Measurements from ENCODE around the gene CXCL10.

CXCL10 gene

GRCh38 chr4:76066546-76066945, 43.2 kb upstream of the CXCL10 start:
- Histone ChIP-seq H3K36me3 (replicated peaks; ENCODE audit: insufficient read depth, low read length) (no peaks in the 10 kb centered on the region), H3K27me3 (replicated peaks; ENCODE audit: insufficient read depth, low read length) (no peaks in the 10 kb centered on the region)

DNA sequence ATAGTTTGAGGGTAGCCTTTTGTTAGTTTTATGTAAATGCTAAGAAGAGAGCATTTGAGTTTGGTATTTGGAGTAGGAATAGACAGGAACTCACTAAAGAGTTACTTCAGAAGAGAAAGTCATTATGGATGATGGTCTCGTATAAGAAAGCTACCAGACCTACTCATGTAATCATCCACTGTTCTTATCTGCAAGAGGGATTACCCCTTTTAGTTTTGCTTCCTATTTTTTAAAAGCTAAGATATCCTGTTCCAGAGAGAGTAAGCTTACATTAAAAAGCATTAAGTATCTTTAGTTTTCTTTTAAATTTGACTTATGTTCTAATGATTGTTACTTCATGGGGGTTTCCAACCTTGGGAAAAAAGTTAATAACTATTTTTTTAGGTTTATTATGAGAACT, 38.7 kb upstream of the CXCL10 start:
- no peak overlapping the region for H3K4me2 ChIP-seq (ENCODE audit: low read depth, low read length)
- no peaks in the 10 kb centered on the region for H3K4me1 ChIP-seq (ENCODE audit: low read length)
- no peak for DNase-seq
- no peaks in the 10 kb centered on the region for H3K27me3 ChIP-seq (replicated peaks; ENCODE audit: insufficient read depth, low read length)
- no peaks in the 10 kb centered on the region for H3K9me3 ChIP-seq (replicated peaks; ENCODE audit: insufficient read depth, low read length)
- no peaks in the 10 kb centered on the region for H3K79me2 ChIP-seq (ENCODE audit: low read length)
- H3K27ac ChIP-seq (ENCODE audit: low read length), result no peak overlapping the region
- no peaks in the 10 kb centered on the region for H3K36me3 ChIP-seq (replicated peaks; ENCODE audit: insufficient read depth, low read length)
- no peak overlapping the region for H3K9ac ChIP-seq (ENCODE audit: low read length)
- H3K9me2 ChIP-seq (replicated peaks; ENCODE audit: insufficient read depth, low read length), result no peaks in the 10 kb centered on the region
- TF ChIP-seq, protein P1, sequence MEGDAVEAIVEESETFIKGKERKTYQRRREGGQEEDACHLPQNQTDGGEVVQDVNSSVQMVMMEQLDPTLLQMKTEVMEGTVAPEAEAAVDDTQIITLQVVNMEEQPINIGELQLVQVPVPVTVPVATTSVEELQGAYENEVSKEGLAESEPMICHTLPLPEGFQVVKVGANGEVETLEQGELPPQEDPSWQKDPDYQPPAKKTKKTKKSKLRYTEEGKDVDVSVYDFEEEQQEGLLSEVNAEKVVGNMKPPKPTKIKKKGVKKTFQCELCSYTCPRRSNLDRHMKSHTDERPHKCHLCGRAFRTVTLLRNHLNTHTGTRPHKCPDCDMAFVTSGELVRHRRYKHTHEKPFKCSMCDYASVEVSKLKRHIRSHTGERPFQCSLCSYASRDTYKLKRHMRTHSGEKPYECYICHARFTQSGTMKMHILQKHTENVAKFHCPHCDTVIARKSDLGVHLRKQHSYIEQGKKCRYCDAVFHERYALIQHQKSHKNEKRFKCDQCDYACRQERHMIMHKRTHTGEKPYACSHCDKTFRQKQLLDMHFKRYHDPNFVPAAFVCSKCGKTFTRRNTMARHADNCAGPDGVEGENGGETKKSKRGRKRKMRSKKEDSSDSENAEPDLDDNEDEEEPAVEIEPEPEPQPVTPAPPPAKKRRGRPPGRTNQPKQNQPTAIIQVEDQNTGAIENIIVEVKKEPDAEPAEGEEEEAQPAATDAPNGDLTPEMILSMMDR (IDR thresholded peaks at IDR 0.05; ENCODE audit: low read length), result no peak
- TF ChIP-seq EZH2phosphoT487 (IDR thresholded peaks at IDR 0.05; ENCODE audit: low read length) (no peak), EZH2 (optimal IDR thresholded peaks at IDR 0.05; ENCODE audit: low read depth, low read length) (no peak)
- no peak overlapping the region for H3K4me3 ChIP-seq (ENCODE audit: low read length)
- no peak overlapping the region for H2AFZ ChIP-seq (ENCODE audit: low read length)
- no peaks in the 10 kb centered on the region for H3F3A ChIP-seq (ENCODE audit: insufficient read depth, low read length)
- H4K20me1 ChIP-seq (ENCODE audit: insufficient read depth, low read length), result no peaks in the 10 kb centered on the region

More at GRCh38 chr4:76066546-76066945, 43.2 kb upstream of the CXCL10 start:
- no peaks in the 10 kb centered on the region for H4K20me1 ChIP-seq (ENCODE audit: insufficient read depth, low read length)
- no peaks in the 10 kb centered on the region for H3K9me2 ChIP-seq (replicated peaks; ENCODE audit: insufficient read depth, low read length)
- no peak overlapping the region for H2AFZ ChIP-seq (ENCODE audit: low read length)
- H3K9ac ChIP-seq (ENCODE audit: low read length), result no peak overlapping the region
- no peak overlapping the region for H3K4me2 ChIP-seq (ENCODE audit: low read depth, low read length)
- H3K27ac ChIP-seq (ENCODE audit: low read length), result no peak overlapping the region
- no peaks in the 10 kb centered on the region for H3K4me1 ChIP-seq (ENCODE audit: low read length)
- H3K79me2 ChIP-seq (ENCODE audit: low read length), result no peaks in the 10 kb centered on the region
- TF ChIP-seq EZH2 (optimal IDR thresholded peaks at IDR 0.05; ENCODE audit: low read depth, low read length) (no peak), EZH2phosphoT487 (IDR thresholded peaks at IDR 0.05; ENCODE audit: low read length) (no peak)
- TF ChIP-seq, protein P1 (IDR thresholded peaks at IDR 0.05; ENCODE audit: low read length), result no peak
- H3K4me3 ChIP-seq (ENCODE audit: low read length), result no peak overlapping the region
- H3K9me3 ChIP-seq (replicated peaks; ENCODE audit: insufficient read depth, low read length), result no peaks in the 10 kb centered on the region
- no peak for DNase-seq
- no peaks in the 10 kb centered on the region for H3F3A ChIP-seq (ENCODE audit: insufficient read depth, low read length)

DNA sequence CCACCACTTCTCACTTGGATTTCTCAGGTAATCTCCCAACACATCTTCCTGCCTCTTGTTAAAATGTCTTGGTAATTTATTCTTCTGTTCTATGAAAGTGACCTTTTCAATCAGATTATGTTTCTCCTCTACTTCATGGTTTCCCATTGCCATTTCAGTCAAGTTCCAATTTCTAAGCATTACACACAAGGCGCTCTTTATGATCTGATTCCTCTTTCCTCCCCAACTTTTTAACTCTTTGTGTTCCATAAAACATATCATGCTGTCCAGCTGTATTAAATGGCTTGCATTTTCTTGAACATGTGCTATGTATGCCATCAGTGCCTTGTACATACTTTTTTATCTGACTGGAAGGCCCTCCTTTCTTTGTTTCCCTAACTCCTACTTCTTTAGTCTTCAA, 38.1 kb upstream of the CXCL10 start:
- Histone ChIP-seq H3K9me2 (replicated peaks; ENCODE audit: insufficient read depth, low read length) (no peaks in the 10 kb centered on the region), H3F3A (ENCODE audit: insufficient read depth, low read length) (no peaks in the 10 kb centered on the region), H4K20me1 (ENCODE audit: insufficient read depth, low read length) (no peaks in the 10 kb centered on the region), H3K4me1 (ENCODE audit: low read length) (no peaks in the 10 kb centered on the region), H3K4me2 (ENCODE audit: low read depth, low read length) (no peak overlapping the region), H3K9me3 (replicated peaks; ENCODE audit: insufficient read depth, low read length) (no peaks in the 10 kb centered on the region), H3K27ac (ENCODE audit: low read length) (no peak overlapping the region), H3K4me3 (ENCODE audit: low read length) (no peak overlapping the region), H3K36me3 (replicated peaks; ENCODE audit: insufficient read depth, low read length) (no peaks in the 10 kb centered on the region), H3K27me3 (replicated peaks; ENCODE audit: insufficient read depth, low read length) (no peaks in the 10 kb centered on the region), H3K9ac (ENCODE audit: low read length) (no peak overlapping the region), H2AFZ (ENCODE audit: low read length) (no peak overlapping the region), H3K79me2 (ENCODE audit: low read length) (no peaks in the 10 kb centered on the region)
- no peak for TF ChIP-seq EZH2phosphoT487 (IDR thresholded peaks at IDR 0.05; ENCODE audit: low read length)
- TF ChIP-seq, protein P1 (IDR thresholded peaks at IDR 0.05; ENCODE audit: low read length), result no peak
- no peak for TF ChIP-seq EZH2 (optimal IDR thresholded peaks at IDR 0.05; ENCODE audit: low read depth, low read length)
- DNase-seq, result no peak
